HEK293 (cell line): ENCODE data around the gene HMCN1.

Source experiments
- GLIS1 ChIP-seq: fragments of 450-650 bp; formaldehyde crosslinking; IDR thresholded peaks from 2 replicates; pipeline ENCODE4 v1.5.1; 2016; ENCODE audit warnings: missing biosample characterization, missing genetic modification characterization
- ZNF555 ChIP-seq: fragments of 450-650 bp; formaldehyde crosslinking; conservative IDR thresholded peaks from 2 replicates; pipeline ENCODE4 v1.5.1; 2017; ENCODE audit warnings: missing biosample characterization, mild to moderate bottlenecking, missing genetic modification characterization, inconsistent platforms
- TF ChIP-seq, protein P1 (sequence below): fragments of 450-650 bp; formaldehyde crosslinking; IDR thresholded peaks from 2 replicates; pipeline ENCODE4; 2016; ENCODE audit warnings: missing biosample characterization, missing genetic modification characterization
- TF ChIP-seq, protein P2 (sequence below): IDR thresholded peaks from 2 replicates; pipeline ENCODE4 v1.6.1; 2011; ENCODE audit warnings: mild to moderate bottlenecking, low read depth, low read length, borderline replicate concordance
- TF ChIP-seq, protein P3 (sequence below): fragments of 450-650 bp; formaldehyde crosslinking; IDR thresholded peaks from 2 replicates; pipeline ENCODE4 v1.5.1; 2016; ENCODE audit warnings: missing biosample characterization, missing genetic modification characterization

DNA sequence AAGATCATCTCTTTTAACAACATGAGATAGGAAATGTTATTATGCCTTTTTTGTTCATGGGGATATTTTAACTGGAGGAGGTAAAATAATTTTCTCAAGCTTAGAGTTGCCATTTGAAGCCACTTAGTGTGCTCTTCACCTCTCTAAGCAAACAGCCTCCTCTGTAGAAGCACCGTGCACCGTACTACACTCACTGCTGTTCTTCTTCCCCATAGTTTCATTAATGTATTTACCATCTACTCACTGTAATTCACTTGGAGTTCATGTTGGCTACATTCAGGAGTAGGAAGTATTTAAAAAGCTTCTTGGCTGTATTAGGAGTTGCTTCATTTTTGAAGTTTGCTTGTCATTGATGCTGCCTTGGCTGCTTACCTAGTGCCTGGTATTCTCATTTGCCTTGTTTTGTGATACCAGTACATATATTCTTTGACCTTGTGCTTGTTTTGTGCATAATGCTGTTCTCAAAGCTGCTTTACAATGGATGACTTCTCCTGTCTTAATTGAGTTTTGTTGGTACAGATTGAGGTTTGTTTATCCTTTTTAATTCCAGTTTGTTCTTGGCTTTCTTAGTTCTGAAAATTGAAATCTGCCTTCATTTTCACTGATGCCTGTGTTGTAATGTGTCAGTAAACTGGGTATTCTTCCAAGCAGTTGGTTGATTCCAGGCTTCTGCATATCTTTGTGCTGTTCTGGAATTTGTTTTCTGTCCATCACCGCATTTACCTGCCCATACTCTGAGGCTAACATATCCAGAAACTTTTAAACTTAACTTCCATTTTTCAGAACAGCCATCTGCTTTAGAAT lies 240.4 kb downstream of the HMCN1 start:
- TF ChIP-seq, protein P1, sequence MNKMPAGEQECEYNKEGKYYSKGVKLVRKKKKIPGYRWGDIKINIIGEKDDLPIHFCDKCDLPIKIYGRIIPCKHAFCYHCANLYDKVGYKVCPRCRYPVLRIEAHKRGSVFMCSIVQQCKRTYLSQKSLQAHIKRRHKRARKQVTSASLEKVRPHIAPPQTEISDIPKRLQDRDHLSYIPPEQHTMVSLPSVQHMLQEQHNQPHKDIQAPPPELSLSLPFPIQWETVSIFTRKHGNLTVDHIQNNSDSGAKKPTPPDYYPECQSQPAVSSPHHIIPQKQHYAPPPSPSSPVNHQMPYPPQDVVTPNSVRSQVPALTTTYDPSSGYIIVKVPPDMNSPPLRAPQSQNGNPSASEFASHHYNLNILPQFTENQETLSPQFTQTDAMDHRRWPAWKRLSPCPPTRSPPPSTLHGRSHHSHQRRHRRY (tag by site-specific recombination), result no peak
- TF ChIP-seq ZNF555 (tag by site-specific recombination) (no peak), GLIS1 (no peak)
- TF ChIP-seq, protein P2, sequence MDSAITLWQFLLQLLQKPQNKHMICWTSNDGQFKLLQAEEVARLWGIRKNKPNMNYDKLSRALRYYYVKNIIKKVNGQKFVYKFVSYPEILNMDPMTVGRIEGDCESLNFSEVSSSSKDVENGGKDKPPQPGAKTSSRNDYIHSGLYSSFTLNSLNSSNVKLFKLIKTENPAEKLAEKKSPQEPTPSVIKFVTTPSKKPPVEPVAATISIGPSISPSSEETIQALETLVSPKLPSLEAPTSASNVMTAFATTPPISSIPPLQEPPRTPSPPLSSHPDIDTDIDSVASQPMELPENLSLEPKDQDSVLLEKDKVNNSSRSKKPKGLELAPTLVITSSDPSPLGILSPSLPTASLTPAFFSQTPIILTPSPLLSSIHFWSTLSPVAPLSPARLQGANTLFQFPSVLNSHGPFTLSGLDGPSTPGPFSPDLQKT, result no peak
- TF ChIP-seq, protein P3, sequence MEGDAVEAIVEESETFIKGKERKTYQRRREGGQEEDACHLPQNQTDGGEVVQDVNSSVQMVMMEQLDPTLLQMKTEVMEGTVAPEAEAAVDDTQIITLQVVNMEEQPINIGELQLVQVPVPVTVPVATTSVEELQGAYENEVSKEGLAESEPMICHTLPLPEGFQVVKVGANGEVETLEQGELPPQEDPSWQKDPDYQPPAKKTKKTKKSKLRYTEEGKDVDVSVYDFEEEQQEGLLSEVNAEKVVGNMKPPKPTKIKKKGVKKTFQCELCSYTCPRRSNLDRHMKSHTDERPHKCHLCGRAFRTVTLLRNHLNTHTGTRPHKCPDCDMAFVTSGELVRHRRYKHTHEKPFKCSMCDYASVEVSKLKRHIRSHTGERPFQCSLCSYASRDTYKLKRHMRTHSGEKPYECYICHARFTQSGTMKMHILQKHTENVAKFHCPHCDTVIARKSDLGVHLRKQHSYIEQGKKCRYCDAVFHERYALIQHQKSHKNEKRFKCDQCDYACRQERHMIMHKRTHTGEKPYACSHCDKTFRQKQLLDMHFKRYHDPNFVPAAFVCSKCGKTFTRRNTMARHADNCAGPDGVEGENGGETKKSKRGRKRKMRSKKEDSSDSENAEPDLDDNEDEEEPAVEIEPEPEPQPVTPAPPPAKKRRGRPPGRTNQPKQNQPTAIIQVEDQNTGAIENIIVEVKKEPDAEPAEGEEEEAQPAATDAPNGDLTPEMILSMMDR (tag by site-specific recombination), result no peak
